NT2/D1 (cell line): ENCODE data around the gene VPS35.

ENCODE experiments used
- DNase-seq: peaks from one replicate; pipeline ENCODE4 v3.0.0-alpha.2; 2011; ENCODE audit warnings: low read depth, low spot score
- H3K27me3 ChIP-seq: 2 replicates; pipeline ENCODE4 v1.6.0; 2011; ENCODE audit warnings: mild to moderate bottlenecking; ENCODE audit not compliant: insufficient read length, insufficient read depth
- H3K36me3 ChIP-seq: 2 replicates; pipeline ENCODE4 v1.6.1; 2011; ENCODE audit warnings: mild to moderate bottlenecking, low read length, mixed read lengths; ENCODE audit not compliant: insufficient read depth, insufficient read length
- H3K4me1 ChIP-seq: 2 replicates; pipeline ENCODE4 v1.5.1; 2011; ENCODE audit not compliant: insufficient read depth, insufficient read length
- H3K4me3 ChIP-seq: 2 replicates; pipeline ENCODE4 v1.5.1; 2011; ENCODE audit warnings: low read depth; ENCODE audit not compliant: insufficient read length
- H3K9ac ChIP-seq: 2 replicates; pipeline ENCODE4 v1.6.0; 2011; ENCODE audit warnings: low read depth; ENCODE audit not compliant: insufficient read length
- H3K9me3 ChIP-seq: 2 replicates; pipeline ENCODE4 v1.5.1; 2011; ENCODE audit warnings: mild to moderate bottlenecking, low read length; ENCODE audit not compliant: insufficient read depth
- SUZ12 ChIP-seq: IDR thresholded peaks from 2 replicates; pipeline ENCODE4 v1.6.1; 2011; ENCODE audit not compliant: insufficient read length, insufficient read depth; ENCODE audit errors: extremely low read depth
- YY1 ChIP-seq: IDR thresholded peaks from 2 replicates; pipeline ENCODE4 v1.6.1; 2011; ENCODE audit not compliant: insufficient read length, insufficient read depth
- ZNF274 ChIP-seq: IDR thresholded peaks from 2 replicates; pipeline ENCODE4 v1.6.1; 2011; ENCODE audit warnings: mild to moderate bottlenecking, low read depth, low read length

Gene VPS35

DNA sequence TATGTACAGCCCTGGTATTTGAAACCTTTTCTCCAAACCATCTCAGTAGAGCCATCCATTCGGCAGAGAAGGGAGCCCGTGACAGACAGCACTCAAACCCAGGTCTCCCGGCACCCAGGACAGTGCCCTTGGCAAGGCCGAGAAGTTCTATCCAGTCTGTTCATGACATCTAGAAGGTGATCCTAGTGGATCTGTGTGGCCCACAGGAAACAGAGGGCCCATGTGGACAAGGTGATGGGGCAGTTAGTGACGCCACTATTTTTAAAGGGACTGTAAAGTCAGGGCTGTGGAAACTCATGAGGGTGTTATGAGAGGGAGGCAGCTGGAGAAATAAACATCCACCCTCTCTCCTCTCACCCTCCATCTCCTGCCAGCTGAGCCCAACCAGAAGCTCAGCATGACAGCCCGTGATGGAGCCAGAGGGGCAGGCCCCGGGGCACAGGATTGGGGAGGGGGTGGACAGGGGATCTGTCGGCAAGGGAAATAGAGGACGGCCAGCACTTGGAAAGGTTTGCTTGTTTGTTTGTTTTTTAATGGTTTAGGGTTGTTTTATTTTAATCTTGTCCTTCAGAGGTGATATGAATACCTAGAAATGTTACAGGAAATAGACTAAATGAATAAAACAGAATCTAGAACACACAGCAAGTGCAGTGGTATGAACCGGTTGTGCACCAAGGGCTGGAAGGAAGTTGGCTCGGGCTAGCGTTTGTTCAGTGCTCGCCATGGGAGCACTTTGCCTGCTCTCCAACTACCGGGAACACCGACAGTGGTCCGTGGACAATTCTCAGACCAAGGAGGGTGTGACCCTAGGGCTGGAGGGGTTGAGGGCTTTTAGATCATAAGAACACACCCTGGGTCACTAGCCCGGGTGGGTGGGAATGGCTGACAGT lies 42.1 kb upstream of the VPS35 start:
- TF ChIP-seq YY1 = no peak
- no peak for TF ChIP-seq ZNF274
- no peak for TF ChIP-seq SUZ12
- H3K9me3 ChIP-seq = no peaks in the 10 kb centered on the region
- H3K4me3 ChIP-seq = no peak overlapping the region
- no peak overlapping the region for H3K9ac ChIP-seq
- H3K36me3 ChIP-seq = no peaks in the 10 kb centered on the region
- no peaks in the 10 kb centered on the region for H3K4me1 ChIP-seq
- DNase-seq = no peak
- peaks cover 4% of the 10 kb centered on the region for H3K27me3 ChIP-seq

DNA sequence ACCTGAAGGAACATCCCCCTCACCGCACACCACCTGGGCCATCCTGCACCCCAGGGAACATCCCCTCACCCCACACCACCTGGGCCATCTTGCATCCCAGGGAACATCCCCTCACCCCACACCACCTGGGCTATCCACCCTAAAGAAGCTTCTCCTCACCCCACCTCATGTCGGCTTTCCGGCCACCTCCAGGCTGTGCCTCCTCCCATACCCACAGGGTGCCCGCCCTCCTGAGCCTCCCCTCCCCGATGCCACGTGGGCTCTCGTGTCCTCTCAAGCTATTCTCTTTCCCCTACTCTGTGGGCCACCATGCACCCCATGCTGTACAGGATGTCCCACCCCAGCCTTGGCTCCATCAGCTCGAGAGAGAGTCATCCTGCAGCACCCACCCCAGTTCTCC lies 41.1 kb upstream of the VPS35 start:
- Histone ChIP-seq H3K9ac (no peak overlapping the region), H3K27me3 (no peaks in the 10 kb centered on the region), H3K36me3 (no peaks in the 10 kb centered on the region), H3K9me3 (peaks cover 8% of the 10 kb centered on the region), H3K4me1 (no peaks in the 10 kb centered on the region), H3K4me3 (no peak overlapping the region)
- DNase-seq = no peak
- TF ChIP-seq SUZ12 = no peak
- no peak for TF ChIP-seq ZNF274
- no peak for TF ChIP-seq YY1

DNA sequence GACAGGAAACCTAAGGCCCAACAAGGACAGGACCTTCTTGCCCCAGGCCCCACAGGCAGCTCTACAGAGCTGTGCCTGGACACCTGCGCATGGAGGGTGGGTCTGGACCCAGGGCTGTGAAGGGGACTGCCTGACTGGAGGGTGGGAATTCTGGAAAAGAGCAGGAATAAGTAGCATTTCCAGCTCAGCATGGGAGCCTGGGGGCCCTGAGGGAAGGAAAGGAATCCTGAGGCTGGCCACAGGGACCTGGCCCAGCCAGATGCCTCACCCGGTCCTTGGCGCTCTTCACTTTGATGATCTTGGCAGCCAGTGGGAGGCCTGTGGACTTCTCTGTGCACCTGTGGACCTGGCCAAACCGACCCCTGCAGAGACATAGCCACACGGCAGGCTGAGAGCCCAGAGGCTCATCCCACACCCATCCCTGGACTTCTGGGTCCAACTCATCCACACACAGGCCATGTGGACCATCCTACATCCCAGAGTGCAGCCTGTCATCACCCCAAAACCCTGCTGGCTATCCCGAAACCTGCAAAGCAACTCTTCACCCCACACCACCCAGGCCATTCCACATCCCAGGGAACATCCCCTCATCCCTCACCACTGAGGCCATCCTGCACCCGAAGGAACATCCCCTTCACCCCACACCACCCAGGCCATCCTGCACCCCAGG lies 40.5 kb upstream of the VPS35 start:
- Histone ChIP-seq H3K4me3 (no peak overlapping the region), H3K9ac (no peak overlapping the region), H3K36me3 (no peaks in the 10 kb centered on the region), H3K27me3 (no peaks in the 10 kb centered on the region), H3K9me3 (peaks cover 15% of the 10 kb centered on the region), H3K4me1 (no peaks in the 10 kb centered on the region)
- TF ChIP-seq SUZ12 (no peak), ZNF274 (no peak), YY1 (no peak)
- DNase-seq = no peak

DNA sequence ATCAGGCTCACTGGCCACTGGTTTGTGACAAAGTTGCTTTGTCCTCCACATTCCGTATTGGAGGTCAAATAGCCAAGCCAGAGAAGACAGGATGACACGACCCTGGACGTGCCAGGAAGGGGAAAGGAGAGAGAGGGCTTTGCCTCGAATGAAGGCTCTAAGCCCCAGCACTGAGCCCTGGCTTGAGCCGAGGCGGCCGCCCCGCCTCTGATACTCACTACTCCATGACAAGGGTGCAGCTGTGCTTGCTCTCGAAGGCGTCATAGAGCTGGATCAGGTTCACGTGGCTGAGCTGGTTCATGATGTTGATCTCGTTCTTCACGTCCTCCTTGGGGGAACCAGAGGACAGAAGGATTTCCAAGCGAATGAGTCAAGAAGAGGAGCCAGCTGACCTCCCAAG lies 39.8 kb upstream of the VPS35 start:
- peaks cover 21% of the 10 kb centered on the region for H3K9me3 ChIP-seq
- no peaks in the 10 kb centered on the region for H3K27me3 ChIP-seq
- no peak for DNase-seq
- TF ChIP-seq ZNF274 (no peak), SUZ12 (no peak), YY1 (no peak)
- no peaks in the 10 kb centered on the region for H3K4me1 ChIP-seq
- no peaks in the 10 kb centered on the region for H3K36me3 ChIP-seq
- no peak overlapping the region for H3K9ac ChIP-seq
- H3K4me3 ChIP-seq = no peak overlapping the region

DNA sequence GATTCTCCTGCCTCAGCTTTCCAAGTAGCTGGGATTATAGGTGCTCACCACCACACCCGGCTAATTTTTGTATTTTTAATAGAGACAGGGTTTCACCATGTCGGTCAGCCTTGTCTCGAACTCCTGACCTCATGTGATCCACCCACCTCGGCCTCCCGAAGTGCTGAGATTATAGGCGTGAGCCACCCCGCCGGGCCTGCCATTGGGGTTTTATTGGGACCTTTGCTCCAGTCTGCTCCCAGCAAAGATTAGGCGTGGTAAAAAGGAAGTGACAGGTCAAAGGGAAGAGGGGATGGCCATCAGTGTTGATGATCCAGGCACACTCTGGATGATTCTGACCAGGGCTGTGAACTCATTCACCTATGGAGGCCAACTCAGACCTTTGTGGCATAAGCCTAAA lies 38.7 kb upstream of the VPS35 start:
- TF ChIP-seq SUZ12 (no peak), ZNF274 (no peak), YY1 (no peak)
- Histone ChIP-seq H3K4me3 (no peak overlapping the region), H3K4me1 (no peaks in the 10 kb centered on the region), H3K27me3 (no peaks in the 10 kb centered on the region), H3K36me3 (no peaks in the 10 kb centered on the region), H3K9ac (no peak overlapping the region), H3K9me3 (peaks cover 28% of the 10 kb centered on the region)
- no peak for DNase-seq

DNA sequence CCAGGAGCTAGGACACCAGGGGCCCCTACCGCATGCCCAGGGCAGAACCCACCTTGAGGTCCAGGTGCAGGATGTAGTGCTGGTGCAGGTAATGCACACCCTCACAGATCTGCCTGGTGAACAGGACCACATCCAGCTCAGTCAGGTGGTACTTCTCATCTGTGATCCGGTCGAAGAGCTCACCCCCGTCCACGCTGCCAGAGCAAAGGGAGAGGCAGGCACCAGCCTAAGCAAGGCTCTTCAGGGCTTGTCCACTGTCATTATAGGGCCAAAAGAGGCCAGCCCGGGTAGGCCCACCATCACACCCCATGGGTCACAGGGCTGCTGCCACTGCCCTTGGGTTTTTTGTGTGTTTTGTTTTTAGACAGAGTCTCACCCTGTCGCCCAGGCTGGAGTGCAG lies 38.2 kb upstream of the VPS35 start:
- H3K4me1 ChIP-seq = no peaks in the 10 kb centered on the region
- no peak overlapping the region for H3K4me3 ChIP-seq
- no peak overlapping the region for H3K9ac ChIP-seq
- H3K9me3 ChIP-seq = peaks cover 28% of the 10 kb centered on the region
- TF ChIP-seq ZNF274 = no peak
- no peak for TF ChIP-seq YY1
- TF ChIP-seq SUZ12 = no peak
- no peaks in the 10 kb centered on the region for H3K36me3 ChIP-seq
- no peaks in the 10 kb centered on the region for H3K27me3 ChIP-seq
- no peak for DNase-seq

DNA sequence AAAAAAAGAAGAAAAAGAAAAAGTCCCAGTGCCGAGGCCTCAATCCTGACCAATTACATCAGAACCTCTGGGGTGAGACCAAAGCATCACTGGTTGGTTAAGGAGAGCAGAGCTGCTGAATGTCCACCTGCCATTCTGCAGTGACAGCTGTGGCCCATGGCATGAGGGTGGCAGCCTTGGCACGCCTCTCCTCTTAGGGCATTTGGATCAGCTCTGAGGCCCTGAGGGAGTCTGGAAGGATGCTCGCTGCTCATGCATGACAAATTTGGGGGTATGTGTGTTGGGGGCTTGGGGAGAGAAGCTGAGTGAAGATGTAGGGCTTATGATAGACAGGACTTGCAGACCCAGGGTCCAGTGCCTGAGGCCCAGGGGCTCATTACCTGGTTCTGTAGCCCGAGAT lies 32.9 kb upstream of the VPS35 start:
- Histone ChIP-seq H3K36me3 (no peaks in the 10 kb centered on the region), H3K4me1 (no peaks in the 10 kb centered on the region), H3K9me3 (peaks cover 28% of the 10 kb centered on the region), H3K4me3 (no peak overlapping the region), H3K9ac (no peak overlapping the region), H3K27me3 (no peaks in the 10 kb centered on the region)
- DNase-seq = no peak
- TF ChIP-seq SUZ12 (no peak), YY1 (no peak), ZNF274 (no peak)
